B cell (primary cell): ENCODE measurements around the gene TAF4.

Source experiments
- EZH2 ChIP-seq: IDR thresholded peaks from 2 replicates; pipeline ENCODE4 v1.6.1; 2012; ENCODE audit warnings: borderline replicate concordance, low read depth, mild to moderate bottlenecking, moderate library complexity, low read length; ENCODE audit not compliant: insufficient read depth, poor library complexity, severe bottlenecking
- TF ChIP-seq, protein P1 (sequence below): fragments of 200-600 bp; IDR thresholded peaks from one replicate; pipeline ENCODE4 v1.8.0; 2022; ENCODE audit warnings: antibody characterized with exemption, mild to moderate bottlenecking

DNA sequence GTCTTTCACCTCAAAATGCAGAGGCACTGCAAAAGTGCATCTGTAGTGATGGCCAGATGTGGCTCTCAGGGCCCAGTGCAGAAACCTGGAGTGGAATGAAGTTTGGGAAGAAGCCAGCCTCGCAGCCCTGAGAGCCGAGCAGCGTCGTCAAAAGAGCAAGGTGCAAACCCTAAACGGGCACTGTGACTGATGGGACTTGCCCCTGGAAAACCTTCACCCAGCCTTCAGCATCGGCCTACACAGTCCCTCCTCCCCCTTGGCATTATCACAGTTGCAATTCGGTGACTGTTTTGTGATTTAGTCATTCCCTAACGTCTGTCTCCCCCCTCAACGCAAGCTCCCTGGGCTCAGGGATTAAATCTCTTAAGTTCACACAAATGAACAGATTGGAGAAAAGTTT, 38.6 kb downstream of the TAF4 start:
- TF ChIP-seq, protein P1, sequence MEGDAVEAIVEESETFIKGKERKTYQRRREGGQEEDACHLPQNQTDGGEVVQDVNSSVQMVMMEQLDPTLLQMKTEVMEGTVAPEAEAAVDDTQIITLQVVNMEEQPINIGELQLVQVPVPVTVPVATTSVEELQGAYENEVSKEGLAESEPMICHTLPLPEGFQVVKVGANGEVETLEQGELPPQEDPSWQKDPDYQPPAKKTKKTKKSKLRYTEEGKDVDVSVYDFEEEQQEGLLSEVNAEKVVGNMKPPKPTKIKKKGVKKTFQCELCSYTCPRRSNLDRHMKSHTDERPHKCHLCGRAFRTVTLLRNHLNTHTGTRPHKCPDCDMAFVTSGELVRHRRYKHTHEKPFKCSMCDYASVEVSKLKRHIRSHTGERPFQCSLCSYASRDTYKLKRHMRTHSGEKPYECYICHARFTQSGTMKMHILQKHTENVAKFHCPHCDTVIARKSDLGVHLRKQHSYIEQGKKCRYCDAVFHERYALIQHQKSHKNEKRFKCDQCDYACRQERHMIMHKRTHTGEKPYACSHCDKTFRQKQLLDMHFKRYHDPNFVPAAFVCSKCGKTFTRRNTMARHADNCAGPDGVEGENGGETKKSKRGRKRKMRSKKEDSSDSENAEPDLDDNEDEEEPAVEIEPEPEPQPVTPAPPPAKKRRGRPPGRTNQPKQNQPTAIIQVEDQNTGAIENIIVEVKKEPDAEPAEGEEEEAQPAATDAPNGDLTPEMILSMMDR: no peak
- TF ChIP-seq EZH2: no peak
